Activated CD8-positive, alpha-beta T cell treated with anti-CD3 and anti-CD28 coated beads for 36 hours (primary cell): ENCODE measurements around the gene MKKS. TPM values are rescaled to one million over a fixed set of nuclear protein-coding genes. Genes with fewer than 3 reads are reported as not detected.
"Not testable (repeated sequence)": the region's sequence is repeated elsewhere in the genome, so short reads cannot be mapped to it uniquely, and the experiment has no call there.

ENCODE experiments used
- ATAC-seq: fragments of 200-7000 bp; cut with Tn5 transposase; one replicate; pipeline ENCODE4 v1.10.0; 2021; ENCODE audit warnings: mild to moderate bottlenecking, moderate library complexity
- CTCF ChIA-PET: fragments of 350-600 bp; sonication (Branson Sonifier 250); formaldehyde crosslinking; loops from one replicate; lab custom pipeline; 2021; ENCODE audit warnings: antibody characterized with exemption; lab: Charles Lee
- POLR2A ChIA-PET: fragments of 350-600 bp; sonication (Branson Sonifier 250); formaldehyde crosslinking; loops from one replicate; lab custom pipeline; 2021; ENCODE audit warnings: antibody characterized with exemption; lab: Charles Lee
- DNase-seq: peaks from one replicate; pipeline ENCODE4 v3.0.0-alpha.2; 2020
- H3K27ac Mint-ChIP-seq: one replicate; pipeline ENCODE4 v1.8.0; 2021; ENCODE audit warnings: mild to moderate bottlenecking, mixed read lengths
- H3K27me3 Mint-ChIP-seq: one replicate; pipeline ENCODE4 v1.8.0; 2021; ENCODE audit warnings: mixed read lengths
- H3K36me3 Mint-ChIP-seq: one replicate; pipeline ENCODE4 v1.8.0; 2021; ENCODE audit warnings: low read depth, mixed read lengths
- H3K4me1 Mint-ChIP-seq: one replicate; pipeline ENCODE4 v1.8.0; 2021; ENCODE audit warnings: low read depth, mixed read lengths
- H3K4me3 Mint-ChIP-seq: one replicate; pipeline ENCODE4 v1.8.0; 2021; ENCODE audit warnings: mild to moderate bottlenecking, moderate library complexity, mixed read lengths
- H3K9me3 Mint-ChIP-seq: one replicate; pipeline ENCODE4 v1.8.0; 2021; ENCODE audit warnings: mixed read lengths
- intact Hi-C: fragments of 100-400 bp; cut with micrococcal nuclease; formaldehyde crosslinking; loops from one replicate; pipeline ENCODE4 v1.10.0; 2022
- total RNA-seq, 2 experiments: library from RNA; stranded (reverse); gene quantifications; one replicate each; pipeline ENCODE4 v1.2.3, GENCODE V29; 2021
- TF ChIP-seq, protein P1 (sequence below): fragments of 200-600 bp; IDR thresholded peaks from one replicate; pipeline ENCODE4 v1.8.0; 2022; ENCODE audit warnings: antibody characterized with exemption, mild to moderate bottlenecking

MKKS gene
- total RNA-seq, 2 experiments from 2014 or later = 6.9 TPM

DNA sequence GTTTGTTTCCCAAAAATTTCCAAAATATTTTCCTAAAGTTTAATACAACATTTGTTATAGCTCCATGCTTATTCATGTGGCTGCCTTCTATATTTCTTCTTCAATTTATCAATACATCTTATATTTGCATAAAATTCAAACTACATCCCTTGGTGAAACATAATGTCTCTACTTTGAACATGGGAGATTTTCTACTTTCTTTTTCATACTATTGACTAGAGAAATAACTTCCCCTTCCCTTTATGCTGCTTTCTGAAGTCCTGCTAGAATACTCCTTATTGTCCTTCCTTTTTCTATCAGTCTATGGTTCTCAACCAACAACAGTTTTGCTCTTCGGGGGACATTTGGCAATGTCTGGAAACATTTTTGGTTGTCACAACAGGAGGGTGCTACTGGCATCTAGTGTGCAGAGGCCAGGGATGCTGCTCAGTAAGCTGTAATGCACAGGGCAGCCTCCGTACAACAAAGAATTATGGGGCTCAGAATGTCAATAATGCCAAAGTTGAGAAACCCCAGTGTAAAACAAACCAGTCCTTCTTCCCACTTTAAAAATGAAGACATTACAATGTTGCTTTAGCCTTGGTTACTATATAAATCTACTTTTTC lies 29.9 kb downstream of the MKKS start:
- DNase-seq = no peak
- no peaks in the 10 kb centered on the region for H3K9me3 Mint-ChIP-seq
- H3K4me1 Mint-ChIP-seq = peaks cover 5% of the 10 kb centered on the region
- POLR2A ChIA-PET = no interaction called here
- H3K27ac Mint-ChIP-seq = no peak overlapping the region
- TF ChIP-seq, protein P1, sequence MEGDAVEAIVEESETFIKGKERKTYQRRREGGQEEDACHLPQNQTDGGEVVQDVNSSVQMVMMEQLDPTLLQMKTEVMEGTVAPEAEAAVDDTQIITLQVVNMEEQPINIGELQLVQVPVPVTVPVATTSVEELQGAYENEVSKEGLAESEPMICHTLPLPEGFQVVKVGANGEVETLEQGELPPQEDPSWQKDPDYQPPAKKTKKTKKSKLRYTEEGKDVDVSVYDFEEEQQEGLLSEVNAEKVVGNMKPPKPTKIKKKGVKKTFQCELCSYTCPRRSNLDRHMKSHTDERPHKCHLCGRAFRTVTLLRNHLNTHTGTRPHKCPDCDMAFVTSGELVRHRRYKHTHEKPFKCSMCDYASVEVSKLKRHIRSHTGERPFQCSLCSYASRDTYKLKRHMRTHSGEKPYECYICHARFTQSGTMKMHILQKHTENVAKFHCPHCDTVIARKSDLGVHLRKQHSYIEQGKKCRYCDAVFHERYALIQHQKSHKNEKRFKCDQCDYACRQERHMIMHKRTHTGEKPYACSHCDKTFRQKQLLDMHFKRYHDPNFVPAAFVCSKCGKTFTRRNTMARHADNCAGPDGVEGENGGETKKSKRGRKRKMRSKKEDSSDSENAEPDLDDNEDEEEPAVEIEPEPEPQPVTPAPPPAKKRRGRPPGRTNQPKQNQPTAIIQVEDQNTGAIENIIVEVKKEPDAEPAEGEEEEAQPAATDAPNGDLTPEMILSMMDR = no peak
- CTCF ChIA-PET = interaction anchor here (1.0 kb wide), 1 partner anchor 314 kb away, joined by 3 read pairs; no protein-coding TSS in a partner anchor
- no peak overlapping the region for H3K4me3 Mint-ChIP-seq
- H3K27me3 Mint-ChIP-seq = no peaks in the 10 kb centered on the region
- intact Hi-C loops = no loop called here
- H3K36me3 Mint-ChIP-seq = peaks cover 2% of the 10 kb centered on the region
- no peak for ATAC-seq

DNA sequence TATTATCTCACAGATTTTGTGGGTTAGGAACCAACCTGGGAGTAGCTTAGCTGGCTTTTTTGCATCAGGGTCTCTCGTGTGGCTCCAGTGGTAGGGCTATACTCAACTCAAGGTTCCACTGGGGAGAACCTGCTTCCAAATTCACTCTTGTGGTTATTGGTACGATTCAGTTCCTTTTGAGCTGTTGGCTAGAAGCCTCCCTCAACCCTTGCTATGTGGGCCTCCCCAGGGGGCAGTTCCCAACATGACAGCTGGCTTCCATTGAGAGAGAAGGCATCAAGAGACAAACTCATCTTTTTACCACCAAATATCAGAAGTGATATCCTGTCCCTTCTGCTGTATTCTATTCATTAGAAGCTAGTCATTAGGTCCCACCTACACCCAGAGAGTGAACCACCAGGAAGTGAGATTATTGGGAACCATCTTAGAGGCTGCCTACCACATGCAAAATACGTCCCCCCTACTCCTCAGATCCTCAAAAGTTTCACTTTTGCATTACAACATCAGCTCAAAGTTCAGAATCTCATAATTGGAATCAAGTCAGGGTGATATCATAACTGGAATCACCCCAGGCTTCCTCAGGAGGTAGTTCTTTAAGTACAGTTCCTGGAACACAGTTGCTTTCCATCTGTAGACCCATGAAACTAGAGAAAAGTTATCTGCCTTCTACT lies 30.9 kb downstream of the MKKS start:
- Mint-ChIP-seq H3K27me3 (no peaks in the 10 kb centered on the region), H3K4me3 (no peak overlapping the region), H3K27ac (no peak overlapping the region), H3K9me3 (no peaks in the 10 kb centered on the region), H3K4me1 (peaks cover 5% of the 10 kb centered on the region), H3K36me3 (peaks cover 2% of the 10 kb centered on the region)
- ChIA-PET CTCF (interaction anchor here (1.0 to 1.4 kb wide), 3 partner anchors 86 to 312 kb away, joined by 3 to 4 read pairs (median 3); no protein-coding TSS in a partner anchor), POLR2A (no interaction called here)
- intact Hi-C loops = no loop called here
- no peak for ATAC-seq
- TF ChIP-seq, protein P1 = no peak
- DNase-seq = no peak

DNA sequence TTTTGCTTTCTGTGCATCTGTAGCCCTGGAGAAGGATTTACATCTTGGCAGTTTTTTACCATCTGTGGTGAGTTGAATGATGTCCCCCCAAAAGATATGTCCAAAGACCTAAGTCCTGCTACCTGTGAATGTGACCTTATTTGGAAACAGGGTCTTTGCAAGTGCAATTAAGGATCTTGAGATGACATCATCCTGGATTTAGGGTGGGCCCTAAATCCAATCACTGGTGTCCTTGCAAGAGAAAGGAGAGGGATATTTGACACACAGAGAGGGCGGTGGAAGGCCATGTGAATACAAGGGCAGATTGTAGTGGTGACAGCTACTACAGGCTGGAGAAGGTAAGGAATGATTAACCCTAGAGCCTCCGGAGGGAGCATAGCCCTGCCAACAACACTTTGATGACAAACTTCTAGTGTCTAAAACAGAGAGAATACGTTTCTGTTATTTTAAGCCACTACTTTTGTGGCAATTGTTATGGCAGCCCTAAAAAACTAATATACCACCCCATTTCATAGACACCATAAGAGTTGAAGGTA lies 35.1 kb downstream of the MKKS start:
- ATAC-seq (no peak), DNase-seq (no peak)
- Mint-ChIP-seq H3K9me3 (no peaks in the 10 kb centered on the region), H3K36me3 (no peaks in the 10 kb centered on the region), H3K27ac (no peak overlapping the region), H3K27me3 (no peaks in the 10 kb centered on the region), H3K4me3 (no peak overlapping the region), H3K4me1 (peaks cover 5% of the 10 kb centered on the region)
- intact Hi-C loops = no loop called here
- POLR2A ChIA-PET = no interaction called here
- CTCF ChIA-PET = no interaction called here
- TF ChIP-seq, protein P1 = no peak

DNA sequence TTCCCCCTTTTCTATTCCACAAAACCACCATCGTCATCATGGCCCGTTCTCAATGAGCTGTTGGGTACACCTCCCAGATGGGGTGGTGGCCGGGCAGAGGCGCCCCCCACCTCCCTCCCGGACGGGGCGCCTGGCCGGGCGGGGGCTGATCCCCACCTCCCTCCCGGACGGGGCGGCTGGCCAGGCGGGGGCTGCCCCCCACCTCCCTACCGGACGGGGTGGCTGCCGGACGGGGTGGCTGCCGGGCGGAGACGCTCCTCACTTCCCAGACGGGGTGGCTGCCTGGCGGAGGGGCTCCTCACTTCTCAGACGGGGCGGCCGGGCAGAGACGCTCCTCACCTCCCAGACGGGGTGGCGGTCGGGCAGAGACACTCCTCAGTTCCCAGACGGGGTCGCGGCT lies 39.3 kb downstream of the MKKS start:
- CTCF ChIA-PET, H3K4me3 Mint-ChIP-seq: not testable (repeated sequence)

DNA sequence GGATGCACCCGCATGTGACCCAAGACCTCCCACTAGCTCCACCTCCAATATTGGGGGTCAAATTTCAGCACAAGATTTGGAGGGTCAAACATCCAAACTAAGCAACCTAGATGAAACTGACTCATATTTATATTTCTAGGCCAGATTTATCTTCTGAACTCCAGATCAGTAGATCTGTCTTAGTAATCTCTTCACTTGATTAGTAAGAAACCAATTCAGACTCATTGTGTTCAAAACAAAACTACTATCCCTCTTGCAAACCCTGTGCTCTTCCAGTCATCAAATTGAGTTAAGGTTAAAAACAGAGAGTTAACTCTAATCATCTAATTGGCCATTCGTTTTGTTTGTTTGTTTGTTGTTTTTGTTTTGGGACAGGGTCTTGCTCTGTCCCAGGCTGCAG lies 43.3 kb downstream of the MKKS start:
- H3K4me1 Mint-ChIP-seq = no peaks in the 10 kb centered on the region
- no peak for DNase-seq
- no peaks in the 10 kb centered on the region for H3K36me3 Mint-ChIP-seq
- no peaks in the 10 kb centered on the region for H3K9me3 Mint-ChIP-seq
- H3K27me3 Mint-ChIP-seq = no peaks in the 10 kb centered on the region
- no peak overlapping the region for H3K4me3 Mint-ChIP-seq
- TF ChIP-seq, protein P1 = no peak
- intact Hi-C loops = no loop called here
- no peak for ATAC-seq
- H3K27ac Mint-ChIP-seq = no peak overlapping the region
- ChIA-PET CTCF (no interaction called here), POLR2A (no interaction called here)

More for the DNA sequence above, 39.3 kb downstream of the MKKS start:
- H3K4me1 Mint-ChIP-seq, POLR2A ChIA-PET, H3K27me3 Mint-ChIP-seq, H3K36me3 Mint-ChIP-seq, H3K9me3 Mint-ChIP-seq, H3K27ac Mint-ChIP-seq, ATAC-seq, intact Hi-C loops, DNase-seq: not testable (repeated sequence)
